Kidney tubule cell (primary cell): ENCODE data around the gene OR2A1.
"Not testable (repeated sequence)": the region's sequence is repeated elsewhere in the genome, so short reads cannot be mapped to it uniquely, and the experiment has no call there.

ENCODE experiments used
- DNase-seq: peaks from one replicate; pipeline ENCODE4 v3.0.0-alpha.2; 2018; ENCODE audit warnings: low spot score

OR2A1 gene

DNA sequence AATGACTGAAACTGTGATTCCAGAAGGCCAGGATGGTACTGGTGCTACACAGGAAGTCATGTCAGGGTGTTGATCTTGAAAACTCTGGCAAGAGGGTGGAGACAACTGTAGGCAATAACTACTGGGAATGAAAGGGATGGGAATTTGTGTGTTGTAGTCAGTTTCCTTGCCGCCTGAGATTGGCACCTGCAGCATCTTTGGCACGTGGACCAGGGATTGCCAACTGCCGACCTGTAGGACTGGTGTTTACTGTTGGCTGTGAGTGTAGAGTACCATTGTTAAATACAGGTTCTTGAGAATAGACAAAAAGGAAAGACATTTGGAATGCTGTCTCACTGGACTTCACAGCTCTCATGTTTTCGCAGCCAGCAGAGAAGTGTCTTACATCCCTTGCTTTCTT lies 11.1 kb downstream of the OR2A1 start:
- DNase-seq = not testable (repeated sequence)

DNA sequence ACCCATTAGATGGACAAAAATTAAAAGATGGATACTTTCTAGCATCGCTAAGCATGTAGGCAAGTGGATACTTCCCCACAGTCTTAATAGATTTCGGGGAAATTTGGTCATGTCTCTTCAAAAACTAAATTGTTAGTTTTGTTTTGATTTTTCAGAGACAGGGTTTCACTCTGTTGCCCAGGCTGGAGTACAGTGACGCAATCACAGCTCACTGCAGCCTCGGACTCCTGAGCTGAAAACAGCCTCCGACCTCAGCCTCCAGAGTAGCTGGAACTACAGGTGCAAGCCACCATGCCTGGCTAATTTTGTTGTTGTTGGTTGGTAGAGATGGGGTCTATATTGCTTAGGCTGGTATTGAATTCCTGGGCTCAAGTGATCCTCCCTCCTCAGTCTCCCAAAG lies 13.6 kb downstream of the OR2A1 start:
- DNase-seq = not testable (repeated sequence)

DNA sequence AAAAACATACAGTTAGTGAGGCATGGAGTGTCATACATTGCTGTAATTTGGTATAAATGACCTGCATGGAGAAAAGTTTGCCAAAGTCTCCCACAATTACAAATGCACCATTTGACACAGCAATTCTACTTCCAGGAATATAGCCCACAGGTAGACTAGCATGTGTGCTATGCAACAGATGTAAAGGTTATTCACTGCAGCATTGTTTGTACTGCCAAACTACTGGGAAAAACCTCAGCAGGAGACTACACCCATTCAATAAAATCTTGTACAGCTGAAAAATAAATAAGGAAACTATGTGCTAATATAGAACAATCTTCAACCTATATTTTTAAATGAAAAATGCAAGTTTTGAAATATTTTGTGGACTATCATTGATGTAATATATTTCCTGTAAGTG lies 17.8 kb downstream of the OR2A1 start:
- DNase-seq = not testable (repeated sequence)

DNA sequence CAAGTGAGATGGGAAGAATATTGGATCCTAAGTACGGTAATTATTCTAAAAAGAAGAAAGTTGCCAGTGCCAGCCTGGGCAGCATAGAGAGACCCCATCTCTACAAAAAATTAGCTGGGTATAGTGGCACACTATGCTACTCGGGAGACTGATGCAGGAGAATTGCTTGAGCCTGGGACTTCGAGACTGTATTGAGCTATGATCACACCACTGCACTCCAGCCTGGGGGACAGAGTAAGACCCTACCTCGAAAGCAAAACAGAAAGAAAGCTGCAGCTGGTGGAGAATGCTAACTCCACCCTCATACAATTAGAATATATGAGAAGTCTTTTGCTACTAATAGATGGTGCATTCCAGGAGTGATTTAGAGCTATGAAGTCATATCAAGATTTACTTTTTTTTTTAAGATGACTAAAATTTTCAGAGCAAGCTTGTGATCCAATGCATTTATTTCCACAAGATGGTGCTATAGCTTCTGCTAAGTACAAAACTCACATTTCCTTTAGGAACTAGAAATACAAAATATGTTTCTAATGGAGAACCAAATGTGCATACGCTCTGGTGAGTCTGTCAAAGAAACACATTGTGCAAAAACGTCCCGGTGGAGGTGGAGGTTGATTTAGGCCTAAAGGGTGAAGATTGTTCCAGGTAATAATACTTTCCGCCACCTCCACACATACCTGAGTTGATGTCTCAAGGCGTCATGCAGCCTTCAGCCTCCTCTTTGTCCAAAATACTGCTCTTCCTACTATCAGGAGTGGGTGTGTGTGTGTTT lies 19.2 kb downstream of the OR2A1 start:
- DNase-seq = not testable (repeated sequence)

DNA sequence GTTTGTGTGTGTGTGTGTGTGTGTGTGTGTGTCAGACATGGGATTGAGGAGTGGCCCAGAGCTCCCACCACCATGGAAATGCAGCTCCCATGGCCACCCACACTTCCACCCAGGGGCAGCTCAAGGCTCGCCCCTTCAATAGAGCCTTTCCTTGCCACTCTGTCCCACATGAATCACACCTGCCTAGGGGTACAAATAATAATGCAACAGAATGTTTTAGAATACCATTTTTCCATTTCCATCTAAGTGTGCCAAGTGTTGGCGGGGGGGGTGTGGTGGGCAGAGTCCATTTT lies 19.7 kb downstream of the OR2A1 start:
- not testable (repeated sequence) for DNase-seq

DNA sequence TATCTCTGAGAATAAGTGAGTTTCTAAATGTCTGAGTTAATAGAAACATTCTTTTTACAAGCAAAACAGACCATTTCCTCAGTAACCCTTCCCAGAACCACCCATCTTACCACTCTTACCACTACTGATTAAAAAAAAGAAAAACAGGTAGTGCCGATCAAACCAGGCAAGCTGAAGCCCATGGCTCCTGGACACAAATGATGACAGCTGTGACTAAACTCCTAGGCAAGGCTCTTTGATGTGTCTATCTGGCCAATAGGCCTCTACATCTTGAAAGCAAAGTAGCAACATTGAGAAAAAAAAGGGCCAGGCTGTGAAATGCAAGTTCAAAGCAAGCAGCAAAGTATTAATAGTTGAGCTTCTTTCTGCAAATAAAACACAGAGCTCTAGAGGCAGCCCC lies 36.4 kb downstream of the OR2A1 start:
- DNase-seq = not testable (repeated sequence)

DNA sequence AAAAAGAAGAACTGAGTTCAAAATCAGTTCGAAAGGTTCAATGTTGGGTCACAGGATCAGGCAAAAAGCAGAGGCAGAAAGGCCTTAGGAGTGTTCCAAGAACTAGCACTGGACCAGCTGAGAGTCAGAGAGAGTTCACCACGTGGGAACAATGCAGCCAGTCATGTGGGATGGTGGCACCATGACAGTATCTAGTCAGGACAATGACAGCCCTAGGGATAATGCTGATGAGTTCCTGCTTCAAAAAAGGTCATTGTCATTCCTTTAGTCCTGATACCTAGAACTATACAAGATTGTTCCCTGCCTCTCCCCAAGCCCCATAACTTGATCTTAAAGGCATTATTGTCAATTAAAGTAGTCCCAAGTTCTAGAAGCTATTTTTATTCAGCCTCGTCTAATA lies 39.4 kb downstream of the OR2A1 start:
- DNase-seq = not testable (repeated sequence)

DNA sequence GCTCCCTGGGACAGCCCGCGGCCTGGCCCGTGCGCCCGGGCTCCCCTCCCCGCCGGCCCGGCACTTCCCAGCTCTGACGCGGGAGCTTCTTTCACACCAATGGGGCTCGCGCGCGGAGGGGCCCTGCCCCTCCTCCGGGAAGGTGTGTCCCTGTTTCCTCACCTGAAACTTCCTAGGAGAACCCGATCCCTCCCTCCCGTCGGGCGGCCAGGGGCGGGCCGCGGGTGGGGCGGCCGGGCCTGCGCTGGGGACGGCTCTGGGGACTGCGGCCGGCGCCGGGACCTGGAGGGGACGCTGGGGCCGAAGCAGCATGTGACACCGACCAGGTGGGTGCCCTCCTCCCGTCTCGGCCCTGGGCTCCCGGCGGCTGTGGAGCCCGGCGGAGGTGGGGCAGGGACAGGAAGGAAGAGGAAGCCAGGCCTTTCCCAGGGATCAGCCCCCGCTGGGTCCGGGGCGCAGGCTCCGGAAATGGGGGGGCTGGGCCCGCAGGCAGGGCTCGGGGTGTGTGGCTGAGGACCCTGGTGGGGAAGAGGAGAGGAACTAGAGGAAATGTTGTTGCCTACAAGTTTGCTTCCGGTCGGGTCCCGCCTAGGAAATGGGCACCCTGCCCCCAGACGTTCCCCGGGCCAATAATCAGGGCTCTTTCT lies 43.1 kb downstream of the OR2A1 start, which contains the start of gene ARHGEF5:
Gene ARHGEF5, plus strand, starts transcription at position 227 of the 647 bp plus-strand sequence. CDS start 7,268 bp downstream, outside the sequence.
- not testable (repeated sequence) for DNase-seq

DNA sequence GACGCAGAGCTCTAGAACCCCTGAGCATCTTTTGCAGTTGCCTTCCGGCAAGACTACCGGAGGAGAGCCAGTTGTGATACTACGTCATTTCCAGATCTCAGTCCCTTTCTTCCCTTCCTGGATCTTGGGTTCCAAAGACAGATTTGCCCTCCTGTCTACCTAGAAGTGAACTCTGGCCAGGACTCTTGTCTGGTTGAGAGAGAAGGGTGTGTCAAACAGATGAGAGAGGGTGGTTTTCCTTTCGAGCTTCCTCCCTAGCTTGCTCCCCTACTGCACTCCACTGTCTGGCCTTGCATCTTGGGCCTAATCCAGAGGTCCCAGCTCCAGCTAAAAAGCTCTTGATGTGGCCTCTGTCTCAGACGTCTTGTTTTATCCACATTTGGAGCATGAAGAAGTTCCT lies 44.0 kb downstream of the OR2A1 start:
- DNase-seq = not testable (repeated sequence)

DNA sequence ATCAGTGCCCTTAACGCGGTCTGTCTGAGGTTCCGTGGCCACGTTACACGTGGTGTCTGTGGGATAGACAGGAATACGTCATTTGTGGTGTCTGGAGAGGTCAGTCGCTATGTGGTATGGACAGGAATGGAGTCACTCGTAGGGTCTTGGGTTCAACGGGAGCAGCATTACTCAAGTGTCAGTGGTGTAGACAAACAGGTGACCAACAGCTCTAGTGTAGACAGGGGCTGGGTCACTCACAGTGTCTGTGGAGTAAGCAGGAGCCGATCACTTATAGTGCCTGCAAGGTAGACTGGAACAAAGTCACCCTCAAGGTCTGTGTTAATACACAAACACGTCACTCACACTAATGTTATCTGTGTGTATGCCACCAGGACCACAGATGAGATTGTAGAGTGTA lies 44.6 kb downstream of the OR2A1 start:
- not testable (repeated sequence) for DNase-seq

DNA sequence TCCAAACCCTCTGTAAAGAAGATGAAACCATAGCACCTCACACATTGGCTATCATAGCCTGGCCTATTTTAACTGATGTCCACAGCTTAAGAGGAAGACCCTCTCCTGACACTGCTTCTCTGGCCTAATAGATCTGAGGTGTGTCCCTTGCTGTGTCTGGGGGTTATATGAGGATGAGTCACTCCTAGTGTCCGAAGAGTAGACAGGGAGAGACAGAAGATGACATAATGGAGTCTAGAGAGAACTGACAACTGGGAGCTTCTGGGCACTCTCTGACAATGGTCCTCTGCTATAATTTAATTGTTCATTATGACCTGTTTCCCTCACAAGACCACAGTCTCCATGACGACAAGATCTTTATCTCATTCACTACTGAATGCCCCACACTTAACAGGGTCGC lies 49.8 kb downstream of the OR2A1 start:
- not testable (repeated sequence) for DNase-seq

DNA sequence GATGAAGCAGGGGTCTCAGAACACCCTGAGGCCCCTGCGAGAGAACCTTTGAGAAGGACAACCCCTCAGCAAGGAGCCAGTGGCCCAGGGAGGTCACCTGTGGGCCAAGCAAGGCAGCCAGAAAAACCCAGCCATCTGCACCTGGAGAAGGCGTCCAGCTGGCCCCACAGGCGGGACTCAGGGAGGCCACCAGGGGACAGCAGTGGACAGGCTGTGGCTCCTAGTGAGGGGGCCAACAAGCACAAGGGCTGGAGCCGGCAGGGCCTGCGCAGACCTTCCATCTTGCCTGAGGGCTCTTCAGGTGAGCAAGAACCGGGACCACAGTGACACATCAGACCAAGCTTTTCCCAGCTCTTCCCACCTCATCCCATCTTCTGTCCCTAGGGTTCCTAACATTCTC lies 53.3 kb downstream of the OR2A1 start:
- not testable (repeated sequence) for DNase-seq

DNA sequence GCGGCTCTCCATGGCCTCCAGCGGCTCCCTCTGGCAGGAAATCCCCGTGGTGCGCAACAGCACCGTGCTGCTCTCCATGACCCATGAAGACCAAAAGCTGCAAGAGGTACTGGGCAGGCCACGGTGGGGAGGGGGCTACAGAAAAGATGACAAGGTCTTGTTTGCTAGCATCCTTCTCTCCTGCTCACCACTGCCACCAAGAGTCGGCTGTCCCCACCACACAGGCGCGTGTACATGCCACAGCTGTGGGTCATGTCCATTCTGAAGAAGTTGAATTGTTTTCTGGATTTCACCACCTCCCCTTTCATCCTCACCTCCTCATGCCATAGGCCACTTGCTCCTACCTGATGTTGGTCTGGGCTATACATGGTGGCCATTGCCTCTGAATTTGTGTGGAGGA lies 55.0 kb downstream of the OR2A1 start:
- not testable (repeated sequence) for DNase-seq

DNA sequence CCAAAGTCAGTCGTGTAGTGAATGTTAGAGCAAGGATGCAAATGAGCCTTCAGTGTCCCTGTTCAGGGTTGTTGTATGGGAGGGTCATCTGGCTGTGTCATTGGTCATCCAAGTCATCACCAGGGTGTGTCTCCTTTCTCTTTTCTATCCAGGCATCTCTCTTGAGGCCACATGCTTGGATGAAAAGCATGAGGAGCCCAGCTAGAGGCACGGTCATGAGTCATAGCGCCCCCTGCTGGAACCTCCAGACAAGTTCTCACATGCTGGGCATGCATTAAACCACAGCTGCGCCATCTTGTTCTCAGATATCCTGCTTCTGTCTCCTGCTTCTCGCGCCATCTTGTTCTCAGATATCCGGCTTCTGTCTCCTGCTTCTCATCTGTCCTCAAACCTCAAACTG lies 57.0 kb downstream of the OR2A1 start:
- DNase-seq = not testable (repeated sequence)
